Stimulated activated CD4-positive, alpha-beta T cell treated with anti-CD3 and anti-CD28 coated beads, Interleukin-4, amount 100 ng/mL, for 48 hours (primary cell): Measurements from ENCODE around the gene SP6.

ENCODE experiments used
- DNase-seq, 2 donors: peaks; one replicate each; pipeline ENCODE4 v3.0.0-alpha.2; 2020; ENCODE audit warnings: low read depth in 2 of 2

Gene SP6

GRCh38 chr17:47879776-47880454 lies 29.0 kb upstream of the SP6 start:
- no peak for DNase-seq

GRCh38 chr17:47879028-47879585 lies 28.1 kb upstream of the SP6 start:
- no peak for DNase-seq

- DNase-seq: no peak
Observed at GRCh38 chr17:47878203-47879027, 27.5 kb upstream of the SP6 start.

- DNase-seq: no peak
Observed at GRCh38 chr17:47877368-47878034, 26.5 kb upstream of the SP6 start.

GRCh38 chr17:47875011-47875985 lies 24.3 kb upstream of the SP6 start:
- no peak for DNase-seq

- no peak for DNase-seq
Observed at GRCh38 chr17:47873200-47874090, 22.5 kb upstream of the SP6 start.

- no peak for DNase-seq
Observed at GRCh38 chr17:47872651-47873161, 21.7 kb upstream of the SP6 start.

- DNase-seq: no peak
Observed at GRCh38 chr17:47872019-47872650, 21.2 kb upstream of the SP6 start.

GRCh38 chr17:47871048-47871447 lies 20.1 kb upstream of the SP6 start:
- no peak for DNase-seq

GRCh38 chr17:47870056-47870455 lies 19.1 kb upstream of the SP6 start:
- no peak for DNase-seq

GRCh38 chr17:47869114-47869513 lies 18.2 kb upstream of the SP6 start:
- no peak for DNase-seq

GRCh38 chr17:47867813-47868533 lies 17.0 kb upstream of the SP6 start:
- no peak for DNase-seq

GRCh38 chr17:47866941-47867340 lies 16.0 kb upstream of the SP6 start:
- no peak for DNase-seq

- DNase-seq: no peak
Observed at GRCh38 chr17:47864791-47865216, 13.8 kb upstream of the SP6 start.

GRCh38 chr17:47862621-47863440 lies 11.9 kb upstream of the SP6 start:
- DNase-seq: no peak

- no peak for DNase-seq
Observed at GRCh38 chr17:47860386-47860785, 9.4 kb upstream of the SP6 start.

- DNase-seq: no peak
Observed at GRCh38 chr17:47857551-47858455, 6.8 kb upstream of the SP6 start.
